HepG2 (cell line): ENCODE results near the gene PXYLP1. TPM values are rescaled to one million over a fixed set of nuclear protein-coding genes. Genes with fewer than 3 reads are reported as not detected.

Experiments
- CTCF ChIP-seq: sonication (generic); formaldehyde crosslinking; IDR thresholded peaks from 2 replicates; pipeline ENCODE4 v1.5.0; 2020; ENCODE audit warnings: mild to moderate bottlenecking, missing genetic modification reagents, moderate library complexity
- DBP ChIP-seq: sonication (generic); formaldehyde crosslinking; IDR thresholded peaks from 2 replicates; pipeline ENCODE4 v1.4.0; 2020; ENCODE audit warnings: missing genetic modification reagents; ENCODE audit errors: not compliant biosample characterization
- DMAP1 ChIP-seq: IDR thresholded peaks from 2 replicates; pipeline ENCODE4 v1.6.1; 2016
- ELF3 ChIP-seq: IDR thresholded peaks from 2 replicates; pipeline ENCODE4 v1.6.1; 2016; ENCODE audit warnings: missing genetic modification reagents, missing compliant biosample characterization
- KDM5B ChIP-seq: sonication (generic); formaldehyde crosslinking; IDR thresholded peaks from 2 replicates; pipeline ENCODE4 v1.4.0; 2020; ENCODE audit warnings: missing genetic modification reagents, mild to moderate bottlenecking, borderline replicate concordance
- KMT2A ChIP-seq: sonication (generic); formaldehyde crosslinking; IDR thresholded peaks from 2 replicates; pipeline ENCODE4 v1.4.0; 2020; ENCODE audit warnings: missing genetic modification reagents
- MBD4 ChIP-seq: IDR thresholded peaks from 2 replicates; pipeline ENCODE4 v1.6.1; 2012; ENCODE audit warnings: low read length, inconsistent platforms, borderline replicate concordance
- MNT ChIP-seq: fragments of 450-650 bp; IDR thresholded peaks from 2 replicates; pipeline ENCODE4 v1.6.1; 2016
- NFYC ChIP-seq: IDR thresholded peaks from 2 replicates; pipeline ENCODE4 v1.6.1; 2016; ENCODE audit warnings: missing genetic modification reagents, missing compliant biosample characterization
- RBM39 ChIP-seq: fragments of 200-400 bp; formaldehyde crosslinking; IDR thresholded peaks from one replicate; pipeline ENCODE4 v1.6.1; 2018; ENCODE audit warnings: antibody characterized with exemption, mild to moderate bottlenecking, low read depth, low read length; ENCODE audit not compliant: poor library complexity, severe bottlenecking
- SP140L ChIP-seq: sonication (generic); formaldehyde crosslinking; IDR thresholded peaks from 2 replicates; pipeline ENCODE4 v1.4.0; 2020; ENCODE audit warnings: missing genetic modification reagents, borderline replicate concordance
- TEF ChIP-seq: sonication (generic); formaldehyde crosslinking; IDR thresholded peaks from 2 replicates; pipeline ENCODE4 v1.5.0; 2020; ENCODE audit warnings: missing genetic modification reagents
- ZBED4 ChIP-seq: sonication (generic); formaldehyde crosslinking; IDR thresholded peaks from 2 replicates; pipeline ENCODE4 v1.4.0; 2020; ENCODE audit warnings: missing genetic modification reagents, borderline replicate concordance
- ZFP36L2 ChIP-seq: sonication (generic); formaldehyde crosslinking; IDR thresholded peaks from 2 replicates; pipeline ENCODE4 v1.4.0; 2020; ENCODE audit warnings: missing genetic modification reagents
- ZMAT5 ChIP-seq: sonication (generic); formaldehyde crosslinking; IDR thresholded peaks from 2 replicates; pipeline ENCODE4 v1.5.0; 2020; ENCODE audit warnings: mild to moderate bottlenecking, low read depth, missing genetic modification reagents, borderline replicate concordance
- ZNF18 ChIP-seq: sonication (generic); formaldehyde crosslinking; IDR thresholded peaks from 2 replicates; pipeline ENCODE4 v1.8.0; 2022; ENCODE audit warnings: mild to moderate bottlenecking, missing genetic modification reagents; ENCODE audit not compliant: insufficient replicate concordance
- ZNF562 ChIP-seq: sonication (generic); formaldehyde crosslinking; IDR thresholded peaks from 2 replicates; pipeline ENCODE4 v1.8.0; 2022; ENCODE audit warnings: missing genetic modification reagents, borderline replicate concordance
- ZNF776 ChIP-seq: sonication (generic); formaldehyde crosslinking; IDR thresholded peaks from 2 replicates; pipeline ENCODE4 v1.4.0; 2020; ENCODE audit warnings: mild to moderate bottlenecking, missing genetic modification reagents
- polyA plus RNA-seq, 8 experiments: library from polyadenylated mRNA; depleted of rRNA in 3 of 8; stranded (reverse) in 7 of 8; unstranded in 1 of 8; fragments of >200 nt; fragmentation: Illumina TruSeq in 4 of 8; extraction: Trizol in 4 of 8; gene quantifications; 2 replicates each; pipeline versions ENCODE4 v1.2.1 to v1.2.3, GENCODE V29; 2011 to 2016; ENCODE audit warnings: low read depth in 4 of 8, missing spikeins in 1 of 8, mixed read lengths in 1 of 8; ENCODE audit not compliant: insufficient read depth in 1 of 8
- total RNA-seq, 5 experiments: library from RNA; depleted of rRNA; stranded (reverse); fragments of >200 nt; fragmentation: Illumina TruSeq; extraction: Trizol; gene quantifications; 2 replicates each; pipeline ENCODE4 v1.2.3, GENCODE V29; 2016; ENCODE audit warnings: low read depth in 1 of 5

PXYLP1 gene
- total and polyA plus RNA-seq, 2 of the 13 experiments (the other 11 are each of a cell fraction or from before 2014, with no cell fraction given): 4.9 to 8.1 TPM

- TF ChIP-seq TEF (CRISPR knock-in tag): no peak
- TF ChIP-seq ZNF18 (CRISPR knock-in tag): no peak
- no peak for TF ChIP-seq ZFP36L2 (CRISPR knock-in tag)
- peak; percentile 66 for TF ChIP-seq MNT
- TF ChIP-seq ZNF562 (CRISPR knock-in tag): 0 out of 2 replicates have a peak, but pooled peaks have one; percentile 38
- TF ChIP-seq NFYC (CRISPR knock-in tag): no peak
- TF ChIP-seq DMAP1 (CRISPR knock-in tag): peak; percentile 66; the same call in 1 of the 2 replicates
- TF ChIP-seq ZBED4 (CRISPR knock-in tag): 0 out of 2 replicates have a peak, but pooled peaks have one; percentile 48
- peak; percentile 72; the same call in 1 of the 2 replicates for TF ChIP-seq KDM5B
- TF ChIP-seq ELF3 (CRISPR knock-in tag): peak; percentile 54; the same call in 1 of the 2 replicates
- no peak for TF ChIP-seq RBM39
- TF ChIP-seq SP140L: no peak
- TF ChIP-seq KMT2A (CRISPR knock-in tag): peak; percentile 43; the same call in 1 of the 2 replicates
- no peak for TF ChIP-seq DBP (CRISPR knock-in tag)
- peak; percentile 88 for TF ChIP-seq CTCF (CRISPR knock-in tag)
- peak; percentile 61; the same call in 1 of the 2 replicates for TF ChIP-seq ZNF776 (CRISPR knock-in tag)
- TF ChIP-seq ZMAT5 (CRISPR knock-in tag): no peak
- TF ChIP-seq MBD4: no peak
Measured at GRCh38 chr3:141308588-141309218, 77.1 kb downstream of the PXYLP1 start (continued).
